SK-N-SH treated with all-trans-retinoic acid at 6 μM for 48 hours (cell line): ENCODE measurements around the gene THTPA.

Source experiments
- ESRRG ChIP-seq: fragments of 250-450 bp; sonication (Bioruptor Pico); IDR thresholded peaks from 2 replicates; pipeline ENCODE4 v1.6.1; 2021; ENCODE audit warnings: mild to moderate bottlenecking
- GLIS3 ChIP-seq: fragments of 250-450 bp; sonication (Bioruptor Pico); IDR thresholded peaks from 2 replicates; pipeline ENCODE4 v1.5.0; 2020; ENCODE audit warnings: mild to moderate bottlenecking, moderate library complexity
- RARB ChIP-seq: fragments of 250-450 bp; sonication (Bioruptor Pico); IDR thresholded peaks from 2 replicates; pipeline ENCODE4 v1.8.0; 2021; ENCODE audit warnings: mild to moderate bottlenecking, moderate library complexity
- SNAI2 ChIP-seq: fragments of 250-450 bp; sonication (Bioruptor Pico); IDR thresholded peaks from 2 replicates; pipeline ENCODE4 v1.5.0; 2020; ENCODE audit warnings: mild to moderate bottlenecking, moderate library complexity
- TOX ChIP-seq: fragments of 250-450 bp; sonication (Bioruptor Pico); IDR thresholded peaks from 2 replicates; pipeline ENCODE4 v1.8.0; 2021; ENCODE audit warnings: mild to moderate bottlenecking, moderate library complexity, borderline replicate concordance
- ZC3H10 ChIP-seq: fragments of 250-450 bp; sonication (Bioruptor Pico); IDR thresholded peaks from 2 replicates; pipeline ENCODE4 v1.5.1; 2021; ENCODE audit warnings: mild to moderate bottlenecking, moderate library complexity
- ZFP3 ChIP-seq: fragments of 250-450 bp; sonication (Bioruptor Pico); IDR thresholded peaks from 2 replicates; pipeline ENCODE4 v1.5.0; 2020; ENCODE audit warnings: mild to moderate bottlenecking, moderate library complexity
- ZFP30 ChIP-seq: fragments of 450-650 bp; formaldehyde crosslinking; IDR thresholded peaks from 2 replicates; pipeline ENCODE4 v1.5.0; 2022; ENCODE audit warnings: mild to moderate bottlenecking, moderate library complexity
- ZNF565 ChIP-seq: fragments of 450-650 bp; formaldehyde crosslinking; conservative IDR thresholded peaks from 2 replicates; pipeline ENCODE4 v1.5.0; 2020; ENCODE audit warnings: low read depth, mild to moderate bottlenecking, moderate library complexity
- ZNF8 ChIP-seq: fragments of 450-650 bp; formaldehyde crosslinking; IDR thresholded peaks from 2 replicates; pipeline ENCODE4 v1.5.0; 2020; ENCODE audit warnings: mild to moderate bottlenecking, moderate library complexity
- TF ChIP-seq, protein P1 (sequence below): fragments of 250-450 bp; sonication (Bioruptor Pico); IDR thresholded peaks from 2 replicates; pipeline ENCODE4 v1.8.0; 2020; ENCODE audit warnings: mild to moderate bottlenecking, moderate library complexity, borderline replicate concordance
- TF ChIP-seq, protein P2 (sequence below): fragments of 250-450 bp; sonication (Bioruptor Pico); IDR thresholded peaks from 2 replicates; pipeline ENCODE4 v1.8.0; 2021; ENCODE audit warnings: low read depth, mild to moderate bottlenecking, moderate library complexity, borderline replicate concordance
- TF ChIP-seq, protein P3 (sequence below): fragments of 250-450 bp; sonication (Bioruptor Pico); IDR thresholded peaks from 2 replicates; pipeline ENCODE4 v1.5.1; 2021; ENCODE audit warnings: mild to moderate bottlenecking, moderate library complexity
- TF ChIP-seq, protein P4 (sequence below): fragments of 250-450 bp; sonication (Bioruptor Pico); IDR thresholded peaks from 2 replicates; pipeline ENCODE4 v1.5.1; 2020; ENCODE audit warnings: low read depth, mild to moderate bottlenecking, moderate library complexity

DNA sequence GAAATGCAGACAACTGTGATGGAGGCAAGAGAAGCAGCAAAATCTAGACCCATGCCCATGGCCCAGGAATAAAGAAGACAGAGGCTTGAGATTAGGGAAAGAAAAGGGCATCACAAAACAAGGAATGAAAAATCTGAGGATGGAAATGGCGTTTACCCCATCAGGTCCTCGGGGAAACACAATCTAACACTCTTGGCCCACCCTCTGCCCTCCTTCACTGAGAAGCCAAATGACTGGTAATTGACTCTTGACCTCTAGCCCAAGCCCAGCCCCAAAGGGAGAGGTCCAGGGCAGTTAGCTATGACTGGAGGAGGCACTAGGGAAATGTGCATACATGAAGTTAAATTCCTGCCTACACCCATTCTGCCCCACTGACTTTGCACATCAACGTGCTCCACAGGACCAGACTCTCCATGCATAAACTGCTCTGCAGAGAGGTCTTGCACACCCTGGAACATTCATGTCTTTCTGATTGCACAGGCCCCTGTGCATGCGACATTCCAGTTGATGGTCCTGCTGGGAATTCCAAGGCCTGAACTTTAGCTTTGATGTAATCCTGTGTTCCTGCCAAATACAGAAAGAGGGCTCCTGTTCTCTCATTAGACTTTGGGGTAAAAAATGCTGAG, 10.2 kb upstream of the THTPA start:
- TF ChIP-seq ZFP30 (no peak), TOX (CRISPR knock-in tag) (no peak), ZC3H10 (CRISPR knock-in tag) (no peak), ZFP3 (CRISPR knock-in tag) (no peak), ZNF8 (CRISPR knock-in tag) (no peak), RARB (CRISPR knock-in tag) (no peak), SNAI2 (CRISPR knock-in tag) (no peak), ESRRG (CRISPR knock-in tag) (no peak), GLIS3 (no peak), ZNF565 (CRISPR knock-in tag) (no peak)
- TF ChIP-seq, protein P1, sequence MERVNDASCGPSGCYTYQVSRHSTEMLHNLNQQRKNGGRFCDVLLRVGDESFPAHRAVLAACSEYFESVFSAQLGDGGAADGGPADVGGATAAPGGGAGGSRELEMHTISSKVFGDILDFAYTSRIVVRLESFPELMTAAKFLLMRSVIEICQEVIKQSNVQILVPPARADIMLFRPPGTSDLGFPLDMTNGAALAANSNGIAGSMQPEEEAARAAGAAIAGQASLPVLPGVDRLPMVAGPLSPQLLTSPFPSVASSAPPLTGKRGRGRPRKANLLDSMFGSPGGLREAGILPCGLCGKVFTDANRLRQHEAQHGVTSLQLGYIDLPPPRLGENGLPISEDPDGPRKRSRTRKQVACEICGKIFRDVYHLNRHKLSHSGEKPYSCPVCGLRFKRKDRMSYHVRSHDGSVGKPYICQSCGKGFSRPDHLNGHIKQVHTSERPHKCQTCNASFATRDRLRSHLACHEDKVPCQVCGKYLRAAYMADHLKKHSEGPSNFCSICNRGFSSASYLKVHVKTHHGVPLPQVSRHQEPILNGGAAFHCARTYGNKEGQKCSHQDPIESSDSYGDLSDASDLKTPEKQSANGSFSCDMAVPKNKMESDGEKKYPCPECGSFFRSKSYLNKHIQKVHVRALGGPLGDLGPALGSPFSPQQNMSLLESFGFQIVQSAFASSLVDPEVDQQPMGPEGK (CRISPR knock-in tag), result no peak
- TF ChIP-seq, protein P2, sequence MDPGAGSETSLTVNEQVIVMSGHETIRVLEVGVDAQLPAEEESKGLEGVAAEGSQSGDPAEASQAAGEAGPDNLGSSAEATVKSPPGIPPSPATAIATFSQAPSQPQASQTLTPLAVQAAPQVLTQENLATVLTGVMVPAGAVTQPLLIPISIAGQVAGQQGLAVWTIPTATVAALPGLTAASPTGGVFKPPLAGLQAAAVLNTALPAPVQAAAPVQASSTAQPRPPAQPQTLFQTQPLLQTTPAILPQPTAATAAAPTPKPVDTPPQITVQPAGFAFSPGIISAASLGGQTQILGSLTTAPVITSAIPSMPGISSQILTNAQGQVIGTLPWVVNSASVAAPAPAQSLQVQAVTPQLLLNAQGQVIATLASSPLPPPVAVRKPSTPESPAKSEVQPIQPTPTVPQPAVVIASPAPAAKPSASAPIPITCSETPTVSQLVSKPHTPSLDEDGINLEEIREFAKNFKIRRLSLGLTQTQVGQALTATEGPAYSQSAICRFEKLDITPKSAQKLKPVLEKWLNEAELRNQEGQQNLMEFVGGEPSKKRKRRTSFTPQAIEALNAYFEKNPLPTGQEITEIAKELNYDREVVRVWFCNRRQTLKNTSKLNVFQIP (CRISPR knock-in tag), result no peak
- TF ChIP-seq, protein P3, sequence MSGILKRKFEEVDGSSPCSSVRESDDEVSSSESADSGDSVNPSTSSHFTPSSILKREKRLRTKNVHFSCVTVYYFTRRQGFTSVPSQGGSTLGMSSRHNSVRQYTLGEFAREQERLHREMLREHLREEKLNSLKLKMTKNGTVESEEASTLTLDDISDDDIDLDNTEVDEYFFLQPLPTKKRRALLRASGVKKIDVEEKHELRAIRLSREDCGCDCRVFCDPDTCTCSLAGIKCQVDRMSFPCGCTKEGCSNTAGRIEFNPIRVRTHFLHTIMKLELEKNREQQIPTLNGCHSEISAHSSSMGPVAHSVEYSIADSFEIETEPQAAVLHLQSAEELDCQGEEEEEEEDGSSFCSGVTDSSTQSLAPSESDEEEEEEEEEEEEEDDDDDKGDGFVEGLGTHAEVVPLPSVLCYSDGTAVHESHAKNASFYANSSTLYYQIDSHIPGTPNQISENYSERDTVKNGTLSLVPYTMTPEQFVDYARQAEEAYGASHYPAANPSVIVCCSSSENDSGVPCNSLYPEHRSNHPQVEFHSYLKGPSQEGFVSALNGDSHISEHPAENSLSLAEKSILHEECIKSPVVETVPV (CRISPR knock-in tag), result no peak
- TF ChIP-seq, protein P4, sequence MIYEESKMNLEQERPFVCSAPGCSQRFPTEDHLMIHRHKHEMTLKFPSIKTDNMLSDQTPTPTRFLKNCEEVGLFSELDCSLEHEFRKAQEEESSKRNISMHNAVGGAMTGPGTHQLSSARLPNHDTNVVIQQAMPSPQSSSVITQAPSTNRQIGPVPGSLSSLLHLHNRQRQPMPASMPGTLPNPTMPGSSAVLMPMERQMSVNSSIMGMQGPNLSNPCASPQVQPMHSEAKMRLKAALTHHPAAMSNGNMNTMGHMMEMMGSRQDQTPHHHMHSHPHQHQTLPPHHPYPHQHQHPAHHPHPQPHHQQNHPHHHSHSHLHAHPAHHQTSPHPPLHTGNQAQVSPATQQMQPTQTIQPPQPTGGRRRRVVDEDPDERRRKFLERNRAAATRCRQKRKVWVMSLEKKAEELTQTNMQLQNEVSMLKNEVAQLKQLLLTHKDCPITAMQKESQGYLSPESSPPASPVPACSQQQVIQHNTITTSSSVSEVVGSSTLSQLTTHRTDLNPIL (CRISPR knock-in tag), result no peak
